Smooth muscle cell (in vitro differentiated cells): ENCODE measurements around the gene DPF3. TPM values are rescaled to one million over a fixed set of nuclear protein-coding genes. Genes with fewer than 3 reads are reported as not detected.

Experiments used
- DNase-seq: peaks from one replicate; lab custom pipeline; 2025; ENCODE audit not compliant: unreplicated experiment; lab: John Stamatoyannopoulos, UW
- H2AFZ ChIP-seq: fragments of 200-600 bp; sonication (generic); 2 replicates; pipeline ENCODE4 v1.6.0; 2016; ENCODE audit warnings: antibody characterized with exemption, low read depth, mild to moderate bottlenecking
- H3F3A ChIP-seq: fragments of 200-600 bp; sonication (generic); 2 replicates; pipeline ENCODE4 v1.6.0; 2017; ENCODE audit warnings: antibody characterized with exemption, low read depth
- H3K27ac ChIP-seq: fragments of 200-600 bp; sonication (generic); 2 replicates; pipeline ENCODE4 v1.5.1; 2016; ENCODE audit warnings: low read depth, mild to moderate bottlenecking
- H3K27me3 ChIP-seq: fragments of 200-600 bp; sonication (generic); 2 replicates; pipeline ENCODE4 v1.6.1; 2016; ENCODE audit warnings: low read depth, mild to moderate bottlenecking
- H3K36me3 ChIP-seq: fragments of 200-600 bp; sonication (generic); 2 replicates; pipeline ENCODE4 v1.5.1; 2016; ENCODE audit warnings: low read depth
- H3K4me1 ChIP-seq: fragments of 200-600 bp; sonication (generic); 2 replicates; pipeline ENCODE4 v1.5.1; 2016; ENCODE audit warnings: low read depth
- H3K4me2 ChIP-seq: fragments of 200-600 bp; sonication (generic); 2 replicates; pipeline ENCODE4 v1.6.0; 2016; ENCODE audit warnings: mild to moderate bottlenecking
- H3K4me3 ChIP-seq: fragments of 200-600 bp; sonication (generic); 2 replicates; pipeline ENCODE4 v1.5.1; 2016; ENCODE audit warnings: mild to moderate bottlenecking
- H3K79me2 ChIP-seq: fragments of 200-600 bp; sonication (generic); 2 replicates; pipeline ENCODE4 v1.6.0; 2016; ENCODE audit warnings: low read depth, mild to moderate bottlenecking
- H3K9ac ChIP-seq: fragments of 200-600 bp; sonication (generic); 2 replicates; pipeline ENCODE4 v1.6.0; 2016; ENCODE audit warnings: low read depth
- H3K9me3 ChIP-seq: fragments of 200-600 bp; sonication (generic); replicated peaks from 2 replicates; pipeline ENCODE4 v1.5.1; 2016; ENCODE audit warnings: low read depth
- H4K20me1 ChIP-seq: fragments of 200-600 bp; sonication (generic); 2 replicates; pipeline ENCODE4 v1.6.0; 2016; ENCODE audit warnings: low read depth
- CTCF ChIP-seq: fragments of 200-600 bp; sonication (generic); IDR thresholded peaks from 2 replicates; pipeline ENCODE4 v1.5.1; 2017; ENCODE audit warnings: borderline replicate concordance, mild to moderate bottlenecking, antibody characterized with exemption; ENCODE audit not compliant: insufficient read depth, poor library complexity, severe bottlenecking
- WGBS: methylation state at CpG from one replicate; pipeline ENCODE4 v1.1.7; 2016; ENCODE audit warnings: low lambda C conversion rate; 5-methylcytosine and 5-hydroxymethylcytosine counted together
- polyA plus RNA-seq: library from polyadenylated mRNA; unstranded; fragments of >200 nt; fragmentation: Nextera tagmentation; extraction: Ambion mirVana; gene quantifications from 2 replicates; pipeline ENCODE4 v1.2.1, GENCODE V29; 2016
- total RNA-seq: library from RNA; depleted of rRNA; stranded (reverse); fragments of >200 nt; gene quantifications from 2 replicates; pipeline ENCODE4 v1.2.3, GENCODE V29; 2014

The DPF3 gene
- total and polyA plus RNA-seq, 2 experiments from 2014 or later: 4.9 to 12.6 TPM

- Histone ChIP-seq H3K9me3 (no peaks in the 10 kb centered on the region), H3F3A (no peaks in the 10 kb centered on the region), H3K36me3 (no peaks in the 10 kb centered on the region), H2AFZ (no peak overlapping the region), H3K4me3 (no peak overlapping the region), H3K9ac (no peak overlapping the region), H4K20me1 (no peaks in the 10 kb centered on the region), H3K27ac (no peak overlapping the region), H3K79me2 (no peaks in the 10 kb centered on the region), H3K4me1 (no peaks in the 10 kb centered on the region), H3K4me2 (no peak overlapping the region), H3K27me3 (no peaks in the 10 kb centered on the region)
- WGBS: 86% methylated on average over 4 of the region's 4 CpGs
- TF ChIP-seq CTCF: no peak
- DNase-seq: no peak
These were observed 258.9 kb downstream of the DPF3 start for GRCh38 chr14:72634691-72635616.

GRCh38 chr14:72633551-72633950 lies 260.4 kb downstream of the DPF3 start:
- no peaks in the 10 kb centered on the region for H3K9me3 ChIP-seq
- no peak overlapping the region for H2AFZ ChIP-seq
- no peaks in the 10 kb centered on the region for H3K79me2 ChIP-seq
- H3K4me1 ChIP-seq: no peaks in the 10 kb centered on the region
- no peak for DNase-seq
- no peak overlapping the region for H3K4me2 ChIP-seq
- H3F3A ChIP-seq: no peaks in the 10 kb centered on the region
- no peak overlapping the region for H3K9ac ChIP-seq
- no peak overlapping the region for H3K4me3 ChIP-seq
- H3K27me3 ChIP-seq: no peaks in the 10 kb centered on the region
- TF ChIP-seq CTCF: no peak
- H4K20me1 ChIP-seq: no peaks in the 10 kb centered on the region
- H3K27ac ChIP-seq: no peak overlapping the region
- H3K36me3 ChIP-seq: no peaks in the 10 kb centered on the region
- 62% methylated on average over 5 of the region's 5 CpGs for WGBS

GRCh38 chr14:72632727-72633126 lies 261.2 kb downstream of the DPF3 start:
- Histone ChIP-seq H3K79me2 (no peaks in the 10 kb centered on the region), H2AFZ (no peak overlapping the region), H3K36me3 (no peaks in the 10 kb centered on the region), H3K27ac (no peak overlapping the region), H3K4me3 (no peak overlapping the region), H3K9me3 (no peaks in the 10 kb centered on the region), H3K4me2 (no peak overlapping the region), H3K27me3 (no peaks in the 10 kb centered on the region), H3K9ac (no peak overlapping the region), H4K20me1 (no peaks in the 10 kb centered on the region), H3F3A (no peaks in the 10 kb centered on the region), H3K4me1 (no peaks in the 10 kb centered on the region)
- no peak for TF ChIP-seq CTCF
- WGBS: 83% methylated on average over 1 of the region's 1 CpG
- DNase-seq: no peak
